HG03442 (cell line): ENCODE results near the gene ZNF17.

ENCODE experiments used
- ATAC-seq: cut with Tn5 transposase; IDR thresholded peaks from one replicate; pipeline ENCODE4 v1.9.1; 2021; ENCODE audit warnings: mild to moderate bottlenecking, moderate library complexity; ENCODE audit not compliant: unreplicated experiment

The ZNF17 gene

DNA sequence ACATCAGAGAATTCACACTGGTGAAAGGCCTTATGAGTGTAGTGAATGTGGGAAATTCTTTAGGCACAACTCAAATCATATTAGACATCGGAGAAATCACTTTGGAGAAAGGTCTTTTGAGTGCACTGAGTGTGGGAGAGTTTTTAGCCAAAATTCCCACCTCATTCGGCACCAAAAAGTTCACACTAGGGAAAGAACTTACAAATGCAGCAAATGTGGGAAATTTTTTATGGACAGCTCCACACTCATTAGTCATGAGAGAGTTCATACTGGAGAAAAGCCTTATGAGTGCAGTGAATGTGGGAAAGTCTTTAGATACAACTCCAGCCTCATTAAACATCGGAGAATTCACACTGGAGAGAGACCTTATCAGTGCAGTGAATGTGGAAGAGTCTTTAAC is 10.1 kb downstream of the ZNF17 start:
- no peak for ATAC-seq

GRCh38 chr19:57434386-57435061 is 23.6 kb downstream of the ZNF17 start:
- no peak for ATAC-seq

DNA sequence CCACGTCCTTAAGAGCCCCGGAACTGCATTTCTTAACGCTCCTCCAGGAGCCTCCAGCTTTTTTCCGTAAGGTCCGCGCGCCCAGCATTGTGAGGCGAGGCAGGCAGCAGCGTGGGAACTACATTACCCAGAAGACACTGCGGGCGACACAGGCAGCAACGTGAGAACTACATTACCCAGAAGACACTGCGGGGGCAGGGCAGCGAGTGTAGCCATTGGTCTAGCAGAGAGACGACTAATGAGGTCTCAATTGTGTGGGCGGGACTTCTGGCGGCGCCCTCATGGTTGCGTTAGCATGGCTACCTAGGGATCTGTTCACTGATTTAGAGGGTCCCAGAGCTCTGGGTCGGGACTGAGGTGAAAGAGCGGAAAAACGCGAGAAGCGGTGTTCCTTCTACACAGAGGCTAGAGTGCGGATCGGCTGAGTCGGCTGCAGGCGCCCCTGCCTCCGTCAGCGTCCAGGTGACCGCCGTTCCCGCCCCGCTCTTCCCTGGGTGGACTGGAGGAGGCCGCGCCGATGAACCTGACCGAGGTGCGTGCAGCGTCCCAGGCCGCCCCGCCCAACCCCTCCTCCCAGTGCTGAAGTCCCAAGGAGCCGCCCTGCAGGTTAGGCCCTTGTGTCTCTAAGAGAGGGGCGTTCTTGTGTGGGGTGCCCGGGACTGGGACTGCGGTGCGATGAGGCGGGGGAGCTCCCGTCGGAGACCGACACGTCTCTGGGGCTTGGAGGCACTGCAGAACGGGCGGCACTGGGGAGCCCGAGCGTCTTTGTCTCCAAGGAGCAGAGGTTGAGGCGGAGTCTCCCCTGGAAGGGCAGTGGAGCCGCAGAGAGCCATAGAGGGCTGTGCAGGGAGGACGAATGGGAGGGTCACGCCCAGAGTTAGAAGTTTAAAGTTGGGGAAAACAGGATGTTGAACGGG is 24.4 kb downstream of the ZNF17 start, which contains the start of gene ZNF749:
ZNF749 (plus strand) TSS at position 264 of the 917 bp plus-strand sequence; CDS start at position 518, 254 bp downstream.
- ATAC-seq = peak; percentile 96

DNA sequence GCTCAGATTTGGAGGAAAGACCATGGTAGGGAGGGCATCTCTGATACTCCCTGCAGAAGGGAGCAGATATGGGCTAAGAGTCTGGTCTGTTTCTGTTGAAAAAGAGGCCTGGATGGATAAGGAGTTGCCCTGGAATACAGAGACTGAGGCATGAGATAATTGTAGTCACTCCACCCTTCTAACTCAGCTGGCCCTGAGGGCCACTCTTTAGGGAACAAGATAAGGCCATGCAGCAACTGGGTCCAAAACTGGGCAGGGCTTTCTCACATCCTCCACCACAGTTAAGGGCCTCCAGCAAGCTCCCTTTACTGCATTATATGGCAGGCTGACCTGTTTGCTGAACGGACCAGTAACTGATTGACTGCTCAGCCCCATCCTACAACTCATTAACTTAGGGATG is 25.5 kb downstream of the ZNF17 start:
- ATAC-seq = no peak

DNA sequence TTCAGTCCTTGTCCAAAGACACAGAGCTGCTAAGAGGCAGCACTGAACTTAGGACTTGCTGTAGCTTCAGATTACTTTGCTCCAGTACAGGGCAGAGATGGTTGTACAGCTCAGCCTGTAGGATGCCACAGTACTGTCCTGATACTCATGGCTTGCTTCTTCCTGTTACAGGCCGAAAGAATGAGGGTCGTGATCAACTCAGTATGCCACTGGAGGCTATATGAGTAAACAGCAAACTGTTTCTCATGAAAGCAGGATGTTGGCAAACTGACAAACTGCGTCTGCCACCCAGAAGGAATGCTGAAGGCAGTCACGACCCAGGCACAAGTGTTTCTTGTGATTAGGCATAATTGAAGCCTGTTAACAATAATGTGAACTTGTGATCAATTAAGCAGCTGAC is 27.0 kb downstream of the ZNF17 start:
- ATAC-seq = no peak

DNA sequence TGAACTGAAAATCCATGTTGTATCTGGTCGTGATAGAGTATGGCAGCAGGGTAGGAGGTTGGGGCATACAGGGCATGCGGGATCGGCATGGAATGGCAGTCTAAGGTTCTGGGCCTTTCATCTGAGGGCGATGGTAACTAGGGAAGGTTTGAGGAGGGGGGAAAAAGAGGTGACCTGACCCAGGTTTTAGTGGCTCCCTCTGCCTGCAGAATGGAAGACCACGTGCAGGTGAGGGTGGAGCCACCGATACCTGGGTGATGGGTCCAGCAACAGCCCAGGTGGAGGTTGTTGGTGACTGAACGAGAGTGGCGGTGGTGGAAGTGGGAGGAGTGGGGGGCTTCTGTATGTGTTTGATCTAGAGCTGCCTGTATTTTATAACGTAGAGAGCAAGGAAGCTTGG is 28.0 kb downstream of the ZNF17 start:
- no peak for ATAC-seq

GRCh38 chr19:57441979-57442752 is 31.2 kb downstream of the ZNF17 start:
- no peak for ATAC-seq

DNA sequence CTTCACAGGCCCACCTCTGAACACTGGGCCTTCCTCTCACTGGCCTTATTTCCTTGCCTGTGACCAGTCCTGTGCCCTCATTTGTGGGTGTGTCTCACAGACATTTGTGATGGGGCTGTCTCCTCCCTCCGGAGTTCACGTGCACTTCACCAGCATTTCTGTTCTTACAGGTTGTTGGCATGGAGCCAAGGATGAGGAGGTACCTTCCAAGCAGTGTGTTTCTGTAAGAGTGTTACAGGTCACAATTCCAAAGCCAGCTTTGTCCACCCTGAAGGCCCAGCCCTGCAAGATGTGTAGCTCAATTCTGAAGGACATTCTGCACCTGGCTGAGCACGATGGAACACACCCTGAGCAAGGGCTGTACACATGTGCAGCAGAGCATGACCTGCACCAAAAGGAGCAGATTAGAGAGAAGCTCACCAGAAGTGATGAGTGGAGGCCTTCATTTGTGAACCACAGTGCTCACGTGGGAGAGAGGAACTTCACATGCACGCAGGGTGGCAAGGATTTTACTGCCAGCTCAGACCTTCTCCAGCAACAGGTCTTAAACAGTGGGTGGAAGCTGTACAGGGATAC is 32.2 kb downstream of the ZNF17 start:
- ATAC-seq = no peak

DNA sequence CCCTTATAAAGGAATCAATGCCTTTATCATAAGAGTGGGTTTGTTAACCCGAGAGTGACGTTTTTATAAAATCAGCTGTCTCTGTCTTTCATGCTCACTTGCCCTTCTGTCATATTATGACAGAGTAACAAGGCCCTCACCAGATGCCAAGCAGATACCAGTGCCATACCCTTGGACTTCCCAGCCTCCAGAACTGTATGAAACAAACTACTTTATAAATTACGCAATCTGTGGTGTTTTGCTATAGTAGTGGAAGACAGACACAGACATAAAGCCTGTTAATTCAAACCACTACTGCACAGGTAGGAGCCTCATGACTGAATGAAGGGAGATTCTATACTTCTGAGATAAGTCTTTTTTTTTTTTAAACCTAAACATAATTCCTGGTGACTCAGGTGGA is 41.3 kb downstream of the ZNF17 start:
- no peak for ATAC-seq

DNA sequence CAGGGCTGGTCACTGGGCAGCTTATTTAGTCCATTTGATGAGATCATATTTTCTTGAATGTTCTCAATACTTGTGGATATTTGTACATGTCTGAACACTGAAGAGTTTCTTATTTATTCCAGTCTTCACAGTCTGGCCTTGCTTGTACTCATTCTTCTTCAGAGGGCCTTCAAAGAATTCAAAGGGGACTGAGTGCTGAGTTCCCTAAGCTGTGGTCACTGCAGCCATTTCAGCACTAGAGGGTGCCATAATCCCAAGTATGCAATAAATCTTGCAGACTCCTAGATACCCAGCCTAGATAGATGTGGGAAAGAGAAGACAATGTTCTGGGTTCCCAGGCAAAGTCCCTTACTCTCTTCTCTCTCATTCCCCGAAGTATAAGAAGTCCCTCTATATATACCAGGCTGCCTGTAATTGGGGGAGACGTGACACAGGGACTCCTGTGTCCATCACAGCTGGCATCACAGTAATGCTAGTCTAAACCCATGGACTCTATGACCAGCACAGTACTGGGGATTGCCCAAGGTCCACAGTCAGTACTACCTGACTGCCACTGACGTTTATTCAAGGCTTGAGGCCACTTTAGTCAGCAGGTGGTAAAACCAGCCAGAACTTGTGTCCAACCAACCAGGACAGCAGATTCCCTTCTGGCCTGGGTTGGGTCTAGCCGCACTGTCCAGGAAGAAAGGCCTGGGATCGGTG is 54.9 kb downstream of the ZNF17 start:
- ATAC-seq = no peak

GRCh38 chr19:57466489-57466888 is 55.5 kb downstream of the ZNF17 start:
- ATAC-seq = no peak
